CD14-positive monocyte (primary cell): ENCODE measurements around the gene BRI3. TPM values are rescaled to one million over a fixed set of nuclear protein-coding genes. Genes with fewer than 3 reads are reported as not detected.

Experiments used
- DNase-seq, 3 donors: peaks; one replicate each; pipeline ENCODE4 v3.0.0-alpha.2; 2011 to 2022
- H2AFZ ChIP-seq: 2 replicates; pipeline ENCODE4 v1.6.0; 2012; ENCODE audit warnings: mild to moderate bottlenecking, low read depth, low read length, inconsistent platforms; ENCODE audit not compliant: insufficient read depth, poor library complexity, severe bottlenecking
- H3K27ac ChIP-seq, 2 donors: 1 replicate in 1 of 2; 2 replicates in 1 of 2; pipeline ENCODE4 v1.5.1; 2012 to 2013; ENCODE audit warnings: low read length in 2 of 2, control low read depth in 1 of 2, inconsistent platforms in 1 of 2, low read depth in 1 of 2, mild to moderate bottlenecking in 1 of 2
- H3K27me3 ChIP-seq, 2 donors: one replicate each; pipeline versions ENCODE4 v1.6.0 to v1.6.1; 2011 to 2013; ENCODE audit warnings: low read length in 2 of 2; ENCODE audit not compliant: control insufficient read depth in 2 of 2, insufficient read depth in 2 of 2
- H3K36me3 ChIP-seq, 2 donors: replicated peaks in 1 of 2; 1 replicate in 1 of 2; 2 replicates in 1 of 2; pipeline versions ENCODE4 v1.5.1 to v1.6.1; 2012 to 2013; ENCODE audit warnings: low read length in 2 of 2, control low read depth in 1 of 2, inconsistent platforms in 1 of 2, mild to moderate bottlenecking in 1 of 2; ENCODE audit not compliant: insufficient read depth in 2 of 2, control insufficient read depth in 1 of 2
- H3K4me1 ChIP-seq, 2 donors: 1 replicate in 1 of 2; 2 replicates in 1 of 2; pipeline versions ENCODE4 v1.5.1 to v1.6.1; 2012 to 2013; ENCODE audit warnings: low read length in 2 of 2, control low read depth in 1 of 2, inconsistent platforms in 1 of 2, mild to moderate bottlenecking in 1 of 2, moderate library complexity in 1 of 2; ENCODE audit not compliant: insufficient read depth in 2 of 2, control insufficient read depth in 1 of 2
- H3K4me2 ChIP-seq: replicated peaks from 2 replicates; pipeline ENCODE3; 2012; ENCODE audit warnings: low read length, moderate library complexity, mild to moderate bottlenecking; ENCODE audit not compliant: poor library complexity, severe bottlenecking; ENCODE audit errors: extremely low read depth
- H3K4me3 ChIP-seq, 3 experiments: fragments of 200-600 bp in 1 of 3; sonication (generic) in 1 of 3; replicated peaks in 1 of 3; 1 replicate in 2 of 3; 2 replicates in 1 of 3; pipeline ENCODE4 v1.5.1; 2011 to 2013; ENCODE audit warnings: low read length in 3 of 3, mild to moderate bottlenecking in 3 of 3, control low read depth in 2 of 3, low read depth in 2 of 3, inconsistent platforms in 1 of 3, moderate library complexity in 1 of 3
- H3K79me2 ChIP-seq: 2 replicates; pipeline ENCODE4 v1.6.0; 2012; ENCODE audit warnings: mild to moderate bottlenecking, control low read depth, inconsistent platforms, low read length, moderate library complexity; ENCODE audit not compliant: insufficient read depth
- H3K9ac ChIP-seq: 2 replicates; pipeline ENCODE4 v1.6.0; 2017; ENCODE audit warnings: low read length, mild to moderate bottlenecking; ENCODE audit not compliant: insufficient read depth, poor library complexity, severe bottlenecking
- H3K9me3 ChIP-seq, 2 donors: replicated peaks in 1 of 2; 1 replicate in 1 of 2; 2 replicates in 1 of 2; pipeline versions ENCODE4 v1.5.1 to v1.6.1; 2012 to 2013; ENCODE audit warnings: low read length in 2 of 2, control low read depth in 1 of 2; ENCODE audit not compliant: control insufficient read depth in 1 of 2, insufficient read depth in 1 of 2
- H4K20me1 ChIP-seq: 2 replicates; pipeline ENCODE4 v1.6.0; 2012; ENCODE audit warnings: mild to moderate bottlenecking, low read length, control low read depth, moderate library complexity; ENCODE audit not compliant: insufficient read depth
- H3K27ac Mint-ChIP-seq, 7 donors: one replicate each; pipeline ENCODE4 v1.8.0; 2020; ENCODE audit warnings: mild to moderate bottlenecking in 7 of 7, mixed read lengths in 7 of 7, moderate library complexity in 6 of 7, inconsistent platforms in 2 of 7
- H3K27me3 Mint-ChIP-seq, 3 donors: one replicate each; pipeline ENCODE4 v1.8.0; 2021 to 2022; ENCODE audit warnings: low read depth in 3 of 3, mild to moderate bottlenecking in 3 of 3, mixed read lengths in 3 of 3, moderate library complexity in 3 of 3, inconsistent platforms in 1 of 3
- H3K36me3 Mint-ChIP-seq, 2 donors: one replicate each; pipeline ENCODE4 v1.8.0; 2020; ENCODE audit warnings: mixed read lengths in 2 of 2, inconsistent platforms in 1 of 2, mild to moderate bottlenecking in 1 of 2
- H3K4me1 Mint-ChIP-seq: one replicate; pipeline ENCODE4 v1.8.0; 2020; ENCODE audit warnings: mild to moderate bottlenecking, mixed read lengths
- H3K4me3 Mint-ChIP-seq, 2 donors: one replicate each; pipeline ENCODE4 v1.8.0; 2020; ENCODE audit warnings: mild to moderate bottlenecking in 2 of 2, mixed read lengths in 2 of 2, moderate library complexity in 1 of 2
- H3K9me3 Mint-ChIP-seq, 7 donors: one replicate each; pipeline ENCODE4 v1.8.0; 2020 to 2022; ENCODE audit warnings: mixed read lengths in 7 of 7, mild to moderate bottlenecking in 6 of 7, moderate library complexity in 6 of 7, inconsistent platforms in 2 of 7
- WGBS: methylation state at CpG from one replicate; pipeline ENCODE4 v1.1.5; 2013; ENCODE audit warnings: missing lambda C conversion rate; ENCODE audit not compliant: insufficient coverage; 5-methylcytosine and 5-hydroxymethylcytosine counted together
- intact Hi-C, 2 donors: fragments of 100-400 bp; cut with micrococcal nuclease; formaldehyde crosslinking; loops; one replicate each; pipeline versions ENCODE4 v1.15.0 to v1.15.1; 2023
- polyA plus RNA-seq, 3 donors: library from polyadenylated mRNA; depleted of rRNA in 1 of 3; unstranded in 2 of 3; stranded (reverse) in 1 of 3; fragments of 300-500 nt in 2 of 3; fragments of >200 nt in 1 of 3; fragmentation: Illumina TruSeq in 2 of 3; gene quantifications; 1 replicate in 2 of 3; 2 replicates in 1 of 3; pipeline ENCODE4 v1.2.3, GENCODE V29; 2012 to 2021
- TF ChIP-seq, protein P1 (sequence below): fragments of 200-600 bp; IDR thresholded peaks from one replicate; pipeline ENCODE4 v1.8.0; 2022; ENCODE audit warnings: antibody characterized with exemption, mild to moderate bottlenecking

BRI3 gene
- polyA plus RNA-seq, 3 donors: 120 to 273 (median 149) TPM

DNA sequence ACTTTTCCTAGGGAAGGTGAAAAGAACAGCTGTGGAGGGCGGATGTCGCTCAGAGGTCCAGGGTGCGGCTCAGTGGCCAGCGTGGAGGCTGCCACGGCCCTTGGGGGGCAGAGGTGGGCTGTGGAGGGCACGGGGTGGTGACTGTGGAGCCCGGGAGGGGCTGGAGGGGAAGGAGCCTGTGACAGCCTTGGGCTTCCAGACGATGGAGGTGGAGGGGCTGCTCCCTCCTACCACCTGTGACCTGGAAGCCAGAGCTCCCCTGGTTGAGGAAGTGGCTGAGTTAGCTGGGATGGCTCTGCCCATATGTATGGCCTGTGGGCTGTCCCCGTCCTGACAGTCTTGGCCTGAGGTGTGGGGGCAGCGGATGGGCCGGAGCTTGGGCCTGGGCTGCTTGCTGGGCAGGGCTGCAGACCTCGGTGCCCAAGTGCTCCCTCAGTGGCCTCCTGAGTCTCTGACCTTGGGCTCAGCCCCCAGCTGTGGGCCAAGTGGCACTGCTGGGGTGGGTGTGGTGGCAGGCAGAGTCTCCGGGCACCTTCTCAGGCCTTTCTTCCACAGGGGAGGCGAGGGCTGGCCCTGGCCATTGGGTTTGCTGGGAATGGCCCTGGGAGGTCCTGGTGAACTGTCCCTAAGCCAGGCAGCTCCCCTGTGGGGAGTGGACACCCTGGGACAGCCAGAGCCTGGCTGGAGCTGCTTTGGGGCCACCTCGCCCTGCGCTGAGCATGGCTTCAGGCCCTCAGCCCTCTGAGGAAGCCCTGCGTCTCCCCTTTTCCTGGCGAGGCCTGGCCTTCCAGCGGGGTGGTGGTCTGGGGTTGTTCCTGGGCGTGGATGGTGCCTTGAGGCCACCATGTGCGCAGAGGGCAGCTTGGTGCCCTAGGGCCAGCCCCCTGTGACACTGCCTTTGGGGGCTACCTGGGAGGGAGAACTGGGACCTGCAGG is 3.9 kb downstream of the BRI3 start:
- peaks cover 24 to 36% of the 10 kb centered on the region in 2 donors for H3K36me3 ChIP-seq
- WGBS: 86% methylated on average over 17 of the region's 21 CpGs
- H3K9me3 Mint-ChIP-seq: no peaks in the 10 kb centered on the region
- TF ChIP-seq, protein P1, sequence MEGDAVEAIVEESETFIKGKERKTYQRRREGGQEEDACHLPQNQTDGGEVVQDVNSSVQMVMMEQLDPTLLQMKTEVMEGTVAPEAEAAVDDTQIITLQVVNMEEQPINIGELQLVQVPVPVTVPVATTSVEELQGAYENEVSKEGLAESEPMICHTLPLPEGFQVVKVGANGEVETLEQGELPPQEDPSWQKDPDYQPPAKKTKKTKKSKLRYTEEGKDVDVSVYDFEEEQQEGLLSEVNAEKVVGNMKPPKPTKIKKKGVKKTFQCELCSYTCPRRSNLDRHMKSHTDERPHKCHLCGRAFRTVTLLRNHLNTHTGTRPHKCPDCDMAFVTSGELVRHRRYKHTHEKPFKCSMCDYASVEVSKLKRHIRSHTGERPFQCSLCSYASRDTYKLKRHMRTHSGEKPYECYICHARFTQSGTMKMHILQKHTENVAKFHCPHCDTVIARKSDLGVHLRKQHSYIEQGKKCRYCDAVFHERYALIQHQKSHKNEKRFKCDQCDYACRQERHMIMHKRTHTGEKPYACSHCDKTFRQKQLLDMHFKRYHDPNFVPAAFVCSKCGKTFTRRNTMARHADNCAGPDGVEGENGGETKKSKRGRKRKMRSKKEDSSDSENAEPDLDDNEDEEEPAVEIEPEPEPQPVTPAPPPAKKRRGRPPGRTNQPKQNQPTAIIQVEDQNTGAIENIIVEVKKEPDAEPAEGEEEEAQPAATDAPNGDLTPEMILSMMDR: no peak
- H3K36me3 Mint-ChIP-seq: peaks cover 30 to 64% of the 10 kb centered on the region in 2 donors
- H4K20me1 ChIP-seq: peaks cover 82% of the 10 kb centered on the region
- peak overlapping the region; percentile 98 to 99 for H3K27ac ChIP-seq
- H3K4me1 ChIP-seq: peaks cover 60 to 77% of the 10 kb centered on the region in 2 donors
- H3K4me1 Mint-ChIP-seq: peaks cover 63% of the 10 kb centered on the region
- peak in 1 of 3 donors; percentile 18 for DNase-seq
- intact Hi-C loops: loop anchor here (5.0 to 10.0 kb wide), 2 partner anchors 33 to 519 kb away; partner anchors contain the start of gene TECPR1 (in 2 of the 2)
- peak overlapping the region; percentile 98 for H3K9ac ChIP-seq
- H3K27me3 Mint-ChIP-seq: no peaks in the 10 kb centered on the region
- H3K4me3 ChIP-seq: peak overlapping the region; percentile 85 to 96 (median 91)
- no peak overlapping the region for H2AFZ ChIP-seq
- peaks cover 91% of the 10 kb centered on the region for H3K79me2 ChIP-seq
- H3K9me3 ChIP-seq: no peaks in the 10 kb centered on the region
- H3K27me3 ChIP-seq: no peaks in the 10 kb centered on the region
- H3K27ac Mint-ChIP-seq: peak overlapping the region; percentile 96 to 99 (median 98)
- peak overlapping the region; percentile 92 to 97 for H3K4me3 Mint-ChIP-seq
- peak overlapping the region; percentile 100 for H3K4me2 ChIP-seq

DNA sequence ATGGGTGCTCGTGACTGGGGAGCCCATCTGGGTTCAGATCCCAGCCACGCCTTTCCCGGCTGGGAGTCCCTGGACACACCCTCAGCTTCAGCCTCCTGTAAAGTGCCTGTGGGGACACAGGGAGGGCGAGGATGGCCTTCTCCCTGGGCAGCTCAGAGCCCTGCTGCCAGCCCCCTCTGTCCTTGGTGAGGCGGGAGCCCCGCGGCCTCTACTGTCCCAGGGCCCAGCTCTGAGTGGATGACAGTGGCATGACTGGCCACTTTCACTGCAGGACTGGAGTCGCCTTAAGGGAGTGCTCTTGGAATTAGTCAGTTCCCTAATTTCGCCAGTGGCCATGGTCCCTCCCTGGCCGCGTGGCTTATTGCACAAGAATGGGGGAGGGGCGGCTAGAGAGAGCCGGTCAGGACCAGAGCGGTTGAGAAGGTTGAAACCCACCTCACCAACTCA is 4.6 kb downstream of the BRI3 start:
- Mint-ChIP-seq H3K27me3 (no peaks in the 10 kb centered on the region), H3K4me1 (peaks cover 61% of the 10 kb centered on the region), H3K27ac (peak overlapping the region; percentile 96 to 99 (median 98)), H3K36me3 (peaks cover 32 to 71% of the 10 kb centered on the region in 2 donors), H3K4me3 (peak overlapping the region; percentile 83 to 92), H3K9me3 (no peaks in the 10 kb centered on the region)
- H3K27me3 ChIP-seq: no peaks in the 10 kb centered on the region
- H2AFZ ChIP-seq: no peak overlapping the region
- H3K79me2 ChIP-seq: peaks cover 95% of the 10 kb centered on the region
- H3K4me3 ChIP-seq: peak overlapping the region; percentile 85 to 96 (median 91)
- H3K27ac ChIP-seq: peak overlapping the region; percentile 98 to 99
- H3K9me3 ChIP-seq: no peaks in the 10 kb centered on the region
- peak overlapping the region; percentile 98 for H3K9ac ChIP-seq
- H4K20me1 ChIP-seq: peaks cover 89% of the 10 kb centered on the region
- H3K36me3 ChIP-seq: peaks cover 29 to 43% of the 10 kb centered on the region in 2 donors
- H3K4me1 ChIP-seq: peaks cover 54 to 71% of the 10 kb centered on the region in 2 donors
- H3K4me2 ChIP-seq: peak overlapping the region; percentile 100
- DNase-seq: peak; percentile 70 to 94 (median 92)
- WGBS: 50% methylated on average over 7 of the region's 14 CpGs
- TF ChIP-seq, protein P1: no peak
- intact Hi-C loops: loop anchor here (5.0 to 10.0 kb wide), 2 partner anchors 34 to 519 kb away; partner anchors contain the start of gene TECPR1 (in 2 of the 2)
